ENCODE measurements around the gene TNFRSF1B. TPM values are rescaled to one million over a fixed set of nuclear protein-coding genes. Genes with fewer than 3 reads are reported as not detected.

The TNFRSF1B gene
- total RNA-seq, 1 donor from 2014 or later = 98.6 TPM

DNA sequence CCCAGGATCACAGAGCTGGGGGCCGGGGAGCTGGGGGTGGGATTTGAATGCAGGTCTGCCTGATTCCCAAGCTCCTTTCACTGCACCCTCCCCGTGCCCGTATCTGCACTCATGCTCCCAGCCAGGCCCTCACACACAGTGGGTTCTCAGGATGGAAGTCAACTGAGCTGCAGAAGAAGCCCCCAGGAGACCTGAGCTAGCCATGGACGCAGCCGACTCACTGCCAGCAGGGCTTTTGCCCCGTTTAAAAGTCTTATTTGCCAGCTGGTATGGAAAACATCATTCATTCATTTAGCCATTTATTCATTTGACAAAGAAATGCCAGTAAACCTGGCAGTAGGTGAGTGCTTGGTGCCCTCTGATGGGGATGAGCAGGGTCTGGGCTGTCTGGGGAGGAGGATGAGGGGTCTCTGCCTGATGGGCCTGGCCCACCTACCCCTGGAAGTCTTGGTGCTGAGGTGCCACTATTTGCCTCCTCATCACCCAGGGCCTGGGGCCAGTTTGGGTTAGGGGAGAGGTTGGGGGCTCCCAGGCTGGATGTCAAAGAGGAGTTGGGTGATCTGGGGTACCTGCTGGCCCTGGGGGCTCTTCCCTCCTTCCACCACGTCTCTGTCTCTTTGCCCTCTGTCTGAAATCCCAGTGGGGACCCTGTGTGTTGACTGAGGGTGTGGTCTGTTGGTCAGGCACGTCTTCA lies 2.8 kb downstream of the TNFRSF1B start:
- peak overlapping the region; percentile 59 for H3K27ac Mint-ChIP-seq
- ATAC-seq (ENCODE audit: low read depth) (no peak), DNase-seq (no peak)
- H3K9me3 Mint-ChIP-seq = no peaks in the 10 kb centered on the region
- no peaks in the 10 kb centered on the region for H3K27me3 Mint-ChIP-seq
- intact Hi-C loops (cut with micrococcal nuclease) = no loop called here
- peak overlapping the region; percentile 19 for H3K4me3 Mint-ChIP-seq
- ChIA-PET POLR2A (interaction anchor here (1.0 to 10.9 kb wide), 7 partner anchors 8 to 262 kb away, joined by 3 to 187 read pairs (median 6); no protein-coding TSS in a partner anchor), CTCF (interaction anchor here (0.7 to 3.3 kb wide), 4 partner anchors 19 to 45 kb away, joined by 3 to 27 read pairs (median 4); no protein-coding TSS in a partner anchor)
- peaks cover 35% of the 10 kb centered on the region for H3K36me3 Mint-ChIP-seq (ENCODE audit: low read depth)
- H3K4me1 Mint-ChIP-seq = peaks cover 74% of the 10 kb centered on the region
- TF ChIP-seq, protein P1, sequence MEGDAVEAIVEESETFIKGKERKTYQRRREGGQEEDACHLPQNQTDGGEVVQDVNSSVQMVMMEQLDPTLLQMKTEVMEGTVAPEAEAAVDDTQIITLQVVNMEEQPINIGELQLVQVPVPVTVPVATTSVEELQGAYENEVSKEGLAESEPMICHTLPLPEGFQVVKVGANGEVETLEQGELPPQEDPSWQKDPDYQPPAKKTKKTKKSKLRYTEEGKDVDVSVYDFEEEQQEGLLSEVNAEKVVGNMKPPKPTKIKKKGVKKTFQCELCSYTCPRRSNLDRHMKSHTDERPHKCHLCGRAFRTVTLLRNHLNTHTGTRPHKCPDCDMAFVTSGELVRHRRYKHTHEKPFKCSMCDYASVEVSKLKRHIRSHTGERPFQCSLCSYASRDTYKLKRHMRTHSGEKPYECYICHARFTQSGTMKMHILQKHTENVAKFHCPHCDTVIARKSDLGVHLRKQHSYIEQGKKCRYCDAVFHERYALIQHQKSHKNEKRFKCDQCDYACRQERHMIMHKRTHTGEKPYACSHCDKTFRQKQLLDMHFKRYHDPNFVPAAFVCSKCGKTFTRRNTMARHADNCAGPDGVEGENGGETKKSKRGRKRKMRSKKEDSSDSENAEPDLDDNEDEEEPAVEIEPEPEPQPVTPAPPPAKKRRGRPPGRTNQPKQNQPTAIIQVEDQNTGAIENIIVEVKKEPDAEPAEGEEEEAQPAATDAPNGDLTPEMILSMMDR (IDR thresholded peaks at IDR 0.05) = no peak

DNA sequence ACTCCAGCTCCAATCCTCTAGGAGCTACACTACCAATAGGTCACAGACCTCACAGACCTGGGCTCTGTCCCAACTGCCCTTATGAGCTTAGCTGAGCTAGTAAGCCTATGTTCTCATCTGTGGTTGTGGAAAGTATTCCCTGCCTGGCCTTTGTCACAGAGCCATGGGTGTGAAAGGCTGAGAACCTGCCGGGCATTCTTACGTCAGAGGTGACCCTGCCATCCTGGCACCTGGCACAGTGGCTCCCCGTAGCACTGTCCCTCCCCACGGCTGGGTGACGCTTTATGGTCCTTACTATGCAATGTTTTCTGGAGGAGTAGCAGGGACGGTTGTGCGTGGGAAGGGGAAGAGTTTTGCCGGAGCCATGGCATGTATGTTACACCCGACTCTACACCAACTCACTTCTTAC lies 3.5 kb downstream of the TNFRSF1B start:
- no peak for DNase-seq
- ChIA-PET POLR2A (interaction anchor here (0.6 to 5.3 kb wide), 6 partner anchors 10 to 260 kb away, joined by 3 to 34 read pairs (median 6); no protein-coding TSS in a partner anchor), CTCF (interaction anchor here (3.3 kb wide), 1 partner anchor 45 kb away, joined by 27 read pairs; no protein-coding TSS in a partner anchor)
- intact Hi-C loops (cut with micrococcal nuclease) = no loop called here
- Mint-ChIP-seq H3K27me3 (no peaks in the 10 kb centered on the region), H3K4me1 (peaks cover 80% of the 10 kb centered on the region), H3K9me3 (no peaks in the 10 kb centered on the region), H3K4me3 (peak overlapping the region; percentile 15), H3K27ac (peak overlapping the region; percentile 59), H3K36me3 (ENCODE audit: low read depth) (peaks cover 38% of the 10 kb centered on the region)
- no peak for ATAC-seq (ENCODE audit: low read depth)
- TF ChIP-seq, protein P1 (IDR thresholded peaks at IDR 0.05) = no peak

DNA sequence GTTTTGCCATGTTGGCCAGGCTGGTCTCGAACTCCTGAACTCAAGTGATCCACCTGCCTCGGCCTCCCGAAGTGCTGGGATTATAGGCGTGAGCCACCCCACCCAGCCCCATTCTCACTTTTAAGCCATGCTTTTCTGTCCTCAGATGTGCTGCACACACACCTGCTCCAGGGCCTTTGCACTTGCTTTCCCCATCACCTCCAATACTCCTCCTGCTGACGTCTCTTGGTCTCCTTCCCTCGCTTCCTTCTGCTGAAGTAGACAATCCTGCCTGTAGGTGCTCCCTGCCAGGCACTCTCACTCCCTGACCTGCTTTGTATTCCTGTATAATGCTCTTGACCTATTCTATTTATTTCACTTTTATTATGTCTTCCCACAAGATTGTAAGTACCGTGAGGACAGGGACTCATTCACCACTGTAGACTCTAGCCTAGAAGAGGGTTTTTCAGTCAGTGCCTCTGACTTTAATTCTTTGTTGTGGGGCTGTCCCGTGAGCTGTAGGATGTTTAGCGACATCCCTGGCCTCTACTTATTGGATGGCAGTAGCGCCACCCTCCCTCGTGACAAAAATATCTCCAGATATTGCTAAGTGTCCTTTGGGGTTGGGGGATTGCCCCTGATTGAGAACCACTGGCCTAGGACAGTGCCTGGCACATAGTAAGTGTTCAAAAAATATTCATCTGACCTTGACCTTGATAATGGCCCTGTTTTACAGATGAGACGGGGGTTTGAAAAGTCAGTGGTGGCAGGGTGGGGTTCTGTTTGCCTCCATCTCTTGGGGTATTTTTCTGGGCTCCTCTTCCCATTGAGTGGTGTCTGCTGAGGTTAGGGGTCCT lies 4.6 kb downstream of the TNFRSF1B start:
- CTCF ChIA-PET = no interaction called here
- POLR2A ChIA-PET = interaction anchor here (0.6 to 1.5 kb wide), 6 partner anchors 10 to 159 kb away, joined by 3 to 7 read pairs (median 4); no protein-coding TSS in a partner anchor
- Mint-ChIP-seq H3K4me3 (peak overlapping the region; percentile 37), H3K36me3 (ENCODE audit: low read depth) (peaks cover 46% of the 10 kb centered on the region), H3K9me3 (no peaks in the 10 kb centered on the region), H3K27me3 (no peaks in the 10 kb centered on the region), H3K27ac (peak overlapping the region; percentile 83), H3K4me1 (peaks cover 86% of the 10 kb centered on the region)
- TF ChIP-seq, protein P1 (IDR thresholded peaks at IDR 0.05) = no peak
- DNase-seq = no peak
- no peak for ATAC-seq (ENCODE audit: low read depth)
- intact Hi-C loops (cut with micrococcal nuclease) = no loop called here

DNA sequence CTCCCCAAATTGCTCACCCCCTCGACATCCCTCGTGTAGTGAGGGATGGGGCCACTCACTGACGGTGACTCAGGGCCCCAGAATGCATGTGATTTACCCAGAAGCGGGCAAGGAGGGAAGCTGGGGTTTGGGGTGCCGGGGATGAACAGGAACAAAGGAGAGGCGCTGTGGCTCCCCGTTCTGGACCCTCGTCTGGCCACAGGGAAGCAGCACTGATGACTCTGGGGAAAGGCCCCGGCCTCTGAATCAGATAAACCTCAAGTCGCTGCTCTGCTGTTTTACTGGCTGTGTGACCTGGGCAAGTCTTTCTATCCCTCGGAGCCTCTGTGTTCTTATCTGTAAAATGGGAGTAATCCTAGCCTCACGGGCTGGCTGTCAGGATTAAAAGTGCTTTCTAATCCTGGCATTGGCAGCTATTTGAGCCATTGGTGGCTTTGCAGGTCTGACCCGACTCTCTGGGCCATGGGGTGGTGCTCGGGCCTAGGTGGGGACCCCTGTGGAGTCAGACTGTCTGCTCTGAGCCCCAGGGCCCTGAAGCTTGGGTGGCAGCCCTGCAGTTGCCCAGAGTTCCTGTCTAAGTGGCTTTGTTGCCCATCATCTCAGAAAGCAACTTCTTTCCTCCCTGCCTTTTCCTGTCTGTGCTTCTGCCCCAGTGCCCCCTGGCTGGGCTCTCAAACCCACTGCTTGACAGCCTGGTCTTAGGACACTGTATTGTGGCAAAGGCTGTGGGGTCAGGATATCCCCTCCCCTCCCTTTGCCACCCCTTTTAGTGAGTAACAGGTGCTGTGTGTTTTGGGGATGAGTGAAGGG lies 5.5 kb downstream of the TNFRSF1B start:
- no peaks in the 10 kb centered on the region for H3K27me3 Mint-ChIP-seq
- no peaks in the 10 kb centered on the region for H3K9me3 Mint-ChIP-seq
- ATAC-seq (ENCODE audit: low read depth) = no peak
- DNase-seq = no peak
- peak overlapping the region; percentile 37 for H3K4me3 Mint-ChIP-seq
- H3K27ac Mint-ChIP-seq = peak overlapping the region; percentile 83
- peaks cover 88% of the 10 kb centered on the region for H3K4me1 Mint-ChIP-seq
- H3K36me3 Mint-ChIP-seq (ENCODE audit: low read depth) = peaks cover 49% of the 10 kb centered on the region
- TF ChIP-seq, protein P1 (IDR thresholded peaks at IDR 0.05) = no peak
- CTCF ChIA-PET = interaction anchor here (1.5 kb wide), 1 partner anchor 24 kb away, joined by 3 read pairs; no protein-coding TSS in a partner anchor
- intact Hi-C loops (cut with micrococcal nuclease) = no loop called here
- POLR2A ChIA-PET = interaction anchor here (1.1 to 1.8 kb wide), 5 partner anchors 10 to 47 kb away, joined by 3 to 6 read pairs (median 3); no protein-coding TSS in a partner anchor
